Measurements from ENCODE around the gene BCAS1.
A peak's percentile ranks its signal among the peaks of the same experiment; 100 is the strongest.

GRCh38 chr20:54103067-54103761 is 32.8 kb upstream of the BCAS1 start:
- TF ChIP-seq, protein P1, sequence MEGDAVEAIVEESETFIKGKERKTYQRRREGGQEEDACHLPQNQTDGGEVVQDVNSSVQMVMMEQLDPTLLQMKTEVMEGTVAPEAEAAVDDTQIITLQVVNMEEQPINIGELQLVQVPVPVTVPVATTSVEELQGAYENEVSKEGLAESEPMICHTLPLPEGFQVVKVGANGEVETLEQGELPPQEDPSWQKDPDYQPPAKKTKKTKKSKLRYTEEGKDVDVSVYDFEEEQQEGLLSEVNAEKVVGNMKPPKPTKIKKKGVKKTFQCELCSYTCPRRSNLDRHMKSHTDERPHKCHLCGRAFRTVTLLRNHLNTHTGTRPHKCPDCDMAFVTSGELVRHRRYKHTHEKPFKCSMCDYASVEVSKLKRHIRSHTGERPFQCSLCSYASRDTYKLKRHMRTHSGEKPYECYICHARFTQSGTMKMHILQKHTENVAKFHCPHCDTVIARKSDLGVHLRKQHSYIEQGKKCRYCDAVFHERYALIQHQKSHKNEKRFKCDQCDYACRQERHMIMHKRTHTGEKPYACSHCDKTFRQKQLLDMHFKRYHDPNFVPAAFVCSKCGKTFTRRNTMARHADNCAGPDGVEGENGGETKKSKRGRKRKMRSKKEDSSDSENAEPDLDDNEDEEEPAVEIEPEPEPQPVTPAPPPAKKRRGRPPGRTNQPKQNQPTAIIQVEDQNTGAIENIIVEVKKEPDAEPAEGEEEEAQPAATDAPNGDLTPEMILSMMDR (conservative IDR thresholded peaks at IDR 0.05 in 1 of 2, IDR thresholded peaks at IDR 0.05 in 1 of 2; ENCODE audit: extremely low read depth in 1 of 2, insufficient read depth in 1 of 2, low read depth in 1 of 2, low read length in 2 of 2): peak; percentile 64 to 74
- no peak for TF ChIP-seq EZH2 (IDR thresholded peaks at IDR 0.05; ENCODE audit: borderline replicate concordance, low read length)
